Measurements from ENCODE around the gene EHD3. TPM values are rescaled to one million over a fixed set of nuclear protein-coding genes. Genes with fewer than 3 reads are reported as not detected.

The EHD3 gene
- total and polyA plus RNA-seq, 2 of the 8 experiments (the other 6 are each of a cell fraction or from before 2014, with no cell fraction given), result 9.3 to 12.0 TPM

DNA sequence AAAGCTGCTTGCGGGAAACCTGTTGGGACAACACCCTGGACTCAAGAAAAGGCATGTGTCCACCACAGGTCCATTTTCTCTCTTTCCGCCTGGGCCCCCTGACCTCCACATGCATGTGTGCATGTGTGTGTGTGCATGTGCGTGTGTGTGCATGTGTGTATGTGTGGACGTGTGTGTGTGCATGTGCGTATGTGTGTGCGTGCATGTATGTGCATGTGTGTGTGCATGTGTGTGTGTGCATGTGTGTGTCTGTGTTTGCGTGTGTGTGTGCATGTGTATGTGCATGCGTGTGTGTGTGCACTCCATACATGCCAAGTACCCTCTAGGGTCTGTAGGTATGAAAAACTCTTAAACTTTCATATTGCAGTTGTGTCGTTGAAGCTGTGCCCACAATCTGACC is 33.0 kb upstream of the EHD3 start:
- H3K4me1 ChIP-seq (replicated peaks in 1 of 4; ENCODE audit: control insufficient read depth in 3 of 4, insufficient read depth in 4 of 4, low read length in 3 of 4), result no peaks in the 10 kb centered on the region
- no peak overlapping the region for H4K8ac ChIP-seq (ENCODE audit: extremely low read depth, insufficient read depth, low read length)
- H3K4ac ChIP-seq (replicated peaks; ENCODE audit: insufficient read length, low read depth, low read length), result no peak overlapping the region
- DNase-seq (ENCODE audit: low read depth in 1 of 2, low spot score in 2 of 2) (peak in 1 of 2 experiments; percentile 19), FAIRE-seq (no peak)
- no peak overlapping the region for H3K23ac ChIP-seq (ENCODE audit: insufficient read length)
- H3K79me1 ChIP-seq (ENCODE audit: low read depth, low read length), result no peaks in the 10 kb centered on the region
- H3K23me2 ChIP-seq (ENCODE audit: low read depth, low read length), result peaks cover 2% of the 10 kb centered on the region; the same call in 1 of the 2 replicates
- H3K9me3 ChIP-seq (ENCODE audit: insufficient read depth in 2 of 2, low read depth in 1 of 2, low read length in 1 of 2), result no peaks in the 10 kb centered on the region
- H2BK12ac ChIP-seq (ENCODE audit: low read depth, low read length), result no peak overlapping the region
- no peak overlapping the region for H3K27ac ChIP-seq (ENCODE audit: low read depth, low read length)
- H4K5ac ChIP-seq (ENCODE audit: insufficient read length, low read depth, low read length), result no peak overlapping the region
- 79% methylated on average over 9 of the region's 9 CpGs; no CpG with 5 or more reads in 1 of the 2 experiments for WGBS, 2 experiments (ENCODE audit: extremely low coverage in 1 of 2, insufficient coverage in 1 of 2, insufficient read length in 1 of 2, insufficient replicate concordance in 2 of 2, low coverage in 1 of 2, low lambda C conversion rate in 2 of 2, missing lambda C conversion rate in 1 of 2)
- no peaks in the 10 kb centered on the region for H3K36me3 ChIP-seq (ENCODE audit: control insufficient read depth in 2 of 4, insufficient read depth in 4 of 4, low read length in 3 of 4)
- ChIA-PET CTCF (ENCODE audit: partially characterized antibody) (interaction anchor here (1.2 to 2.2 kb wide), 2 partner anchors 11 to 489 kb away, joined by 3 to 6 read pairs; no protein-coding TSS in a partner anchor), POLR2A (ENCODE audit: partially characterized antibody) (no interaction called here)
- no peak overlapping the region for H3K18ac ChIP-seq (ENCODE audit: extremely low read depth, low read length)
- H3K9ac ChIP-seq (replicated peaks in 1 of 4; ENCODE audit: extremely low read depth in 1 of 4, low read depth in 3 of 4, low read length in 3 of 4), result no peak overlapping the region; a peak in 1 of 7 replicates
- peaks cover 0 to 2% of the 10 kb centered on the region in 2 experiments for H4K20me1 ChIP-seq (replicated peaks in 1 of 2; ENCODE audit: control insufficient read depth in 1 of 2, insufficient read depth in 2 of 2, low read length in 2 of 2)
- H2AK5ac ChIP-seq (ENCODE audit: low read depth, low read length), result 0 out of 2 replicates have a peak overlapping the region, but pooled peaks have one; percentile 85
- H2BK20ac ChIP-seq (ENCODE audit: low read length), result no peak overlapping the region
- peak overlapping the region; percentile 53; the same call in 1 of the 2 replicates for H2BK5ac ChIP-seq (ENCODE audit: low read depth, low read length)
- H3K4me2 ChIP-seq (ENCODE audit: insufficient read depth in 1 of 2, low read depth in 2 of 2, low read length in 2 of 2), result no peak overlapping the region
- H4K91ac ChIP-seq (replicated peaks; ENCODE audit: insufficient read length, low read length), result no peak overlapping the region
- no peak overlapping the region for H3K4me3 ChIP-seq (ENCODE audit: extremely low read depth in 1 of 4, insufficient read depth in 2 of 4, low read depth in 3 of 4, low read length in 4 of 4)
- no peaks in the 10 kb centered on the region for H3K79me2 ChIP-seq (ENCODE audit: control insufficient read depth in 1 of 2, insufficient read depth in 2 of 2, low read length in 2 of 2)
- H2AFZ ChIP-seq (ENCODE audit: low read length), result no peak overlapping the region
- H3K14ac ChIP-seq (ENCODE audit: insufficient read length), result no peak overlapping the region
- H3K27me3 ChIP-seq (replicated peaks in 1 of 4; ENCODE audit: control insufficient read depth in 3 of 4, extremely low read depth in 1 of 4, insufficient read depth in 3 of 4, low read length in 3 of 4), result no peaks in the 10 kb centered on the region
- H2BK120ac ChIP-seq (replicated peaks; ENCODE audit: low read depth, low read length), result no peak overlapping the region
- no peak overlapping the region for H3K56ac ChIP-seq (replicated peaks; ENCODE audit: insufficient read length, low read depth, low read length)
- no peak for TF ChIP-seq EGR1 (IDR thresholded peaks at IDR 0.05; ENCODE audit: borderline replicate concordance, low read depth, low read length)
- TF ChIP-seq KDM1A (IDR thresholded peaks at IDR 0.05; ENCODE audit: borderline replicate concordance, low read length), result no peak
- no peak for TF ChIP-seq NANOG (IDR thresholded peaks at IDR 0.05; ENCODE audit: insufficient read depth, low read depth, low read length, poor library complexity, severe bottlenecking)
- TF ChIP-seq, protein P1, sequence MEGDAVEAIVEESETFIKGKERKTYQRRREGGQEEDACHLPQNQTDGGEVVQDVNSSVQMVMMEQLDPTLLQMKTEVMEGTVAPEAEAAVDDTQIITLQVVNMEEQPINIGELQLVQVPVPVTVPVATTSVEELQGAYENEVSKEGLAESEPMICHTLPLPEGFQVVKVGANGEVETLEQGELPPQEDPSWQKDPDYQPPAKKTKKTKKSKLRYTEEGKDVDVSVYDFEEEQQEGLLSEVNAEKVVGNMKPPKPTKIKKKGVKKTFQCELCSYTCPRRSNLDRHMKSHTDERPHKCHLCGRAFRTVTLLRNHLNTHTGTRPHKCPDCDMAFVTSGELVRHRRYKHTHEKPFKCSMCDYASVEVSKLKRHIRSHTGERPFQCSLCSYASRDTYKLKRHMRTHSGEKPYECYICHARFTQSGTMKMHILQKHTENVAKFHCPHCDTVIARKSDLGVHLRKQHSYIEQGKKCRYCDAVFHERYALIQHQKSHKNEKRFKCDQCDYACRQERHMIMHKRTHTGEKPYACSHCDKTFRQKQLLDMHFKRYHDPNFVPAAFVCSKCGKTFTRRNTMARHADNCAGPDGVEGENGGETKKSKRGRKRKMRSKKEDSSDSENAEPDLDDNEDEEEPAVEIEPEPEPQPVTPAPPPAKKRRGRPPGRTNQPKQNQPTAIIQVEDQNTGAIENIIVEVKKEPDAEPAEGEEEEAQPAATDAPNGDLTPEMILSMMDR (IDR thresholded peaks at IDR 0.05; ENCODE audit: control extremely low read depth in 1 of 3, insufficient read depth in 1 of 3, low read depth in 1 of 3, low read length in 3 of 3), result no peak
- no peak for TF ChIP-seq CREB1 (IDR thresholded peaks at IDR 0.05)
- TF ChIP-seq SIX5 (IDR thresholded peaks at IDR 0.05; ENCODE audit: low read depth, low read length), result no peak
- no peak for TF ChIP-seq MAFK (IDR thresholded peaks at IDR 0.05; ENCODE audit: low read depth, low read length)
- no peak for TF ChIP-seq CHD2 (IDR thresholded peaks at IDR 0.05; ENCODE audit: low read length)
- TF ChIP-seq CBX5 (IDR thresholded peaks at IDR 0.05; ENCODE audit: low read depth, low read length), result no peak
- no peak overlapping the region for H2BK15ac ChIP-seq (ENCODE audit: low read length)

All from H1 (cell line).